Glutamatergic neuron (in vitro differentiated cells): Measurements from ENCODE around the gene HTRA3. TPM values are rescaled to one million over a fixed set of nuclear protein-coding genes. Genes with fewer than 3 reads are reported as not detected.

Experiments
- DNase-seq: peaks from one replicate; pipeline ENCODE4 v3.0.0; 2022
- H3K27ac Mint-ChIP-seq: one replicate; pipeline ENCODE4 v1.8.0; 2020; ENCODE audit warnings: mild to moderate bottlenecking, mixed read lengths, inconsistent platforms; ENCODE audit not compliant: unreplicated experiment
- H3K27me3 Mint-ChIP-seq: one replicate; pipeline ENCODE4 v1.8.0; 2020; ENCODE audit warnings: mild to moderate bottlenecking, moderate library complexity, mixed read lengths, inconsistent platforms; ENCODE audit not compliant: unreplicated experiment
- H3K36me3 Mint-ChIP-seq: one replicate; pipeline ENCODE4 v1.8.0; 2020; ENCODE audit warnings: mild to moderate bottlenecking, mixed read lengths, inconsistent platforms; ENCODE audit not compliant: unreplicated experiment
- H3K4me1 Mint-ChIP-seq: one replicate; pipeline ENCODE4 v1.8.0; 2020; ENCODE audit warnings: mild to moderate bottlenecking, low read depth, mixed read lengths, inconsistent platforms; ENCODE audit not compliant: unreplicated experiment
- H3K4me3 Mint-ChIP-seq: one replicate; pipeline ENCODE4 v1.8.0; 2020; ENCODE audit warnings: mild to moderate bottlenecking, mixed read lengths, inconsistent platforms; ENCODE audit not compliant: unreplicated experiment
- H3K9me3 Mint-ChIP-seq: one replicate; pipeline ENCODE4 v1.8.0; 2020; ENCODE audit warnings: mild to moderate bottlenecking, moderate library complexity, mixed read lengths, inconsistent platforms; ENCODE audit not compliant: unreplicated experiment
- total RNA-seq: library from RNA; stranded (reverse); fragmentation: NEBNext Ultra II Directional; extraction: Animal tissue kit (Norgen Biotek cat#: 25700); gene quantifications from one replicate; pipeline ENCODE4 v1.2.1, GENCODE V29; 2021; ENCODE audit not compliant: unreplicated experiment
- TF ChIP-seq, protein P1 (sequence below): fragments of 200-600 bp; sonication (generic); IDR thresholded peaks from one replicate; pipeline ENCODE4 v1.5.0; 2021; ENCODE audit not compliant: partially characterized antibody, unreplicated experiment

The HTRA3 gene
- total RNA-seq, 1 donor from 2014 or later, result 0.64 TPM

- peaks cover 3% of the 10 kb centered on the region for H3K9me3 Mint-ChIP-seq
- no peak overlapping the region for H3K27ac Mint-ChIP-seq
- TF ChIP-seq, protein P1, sequence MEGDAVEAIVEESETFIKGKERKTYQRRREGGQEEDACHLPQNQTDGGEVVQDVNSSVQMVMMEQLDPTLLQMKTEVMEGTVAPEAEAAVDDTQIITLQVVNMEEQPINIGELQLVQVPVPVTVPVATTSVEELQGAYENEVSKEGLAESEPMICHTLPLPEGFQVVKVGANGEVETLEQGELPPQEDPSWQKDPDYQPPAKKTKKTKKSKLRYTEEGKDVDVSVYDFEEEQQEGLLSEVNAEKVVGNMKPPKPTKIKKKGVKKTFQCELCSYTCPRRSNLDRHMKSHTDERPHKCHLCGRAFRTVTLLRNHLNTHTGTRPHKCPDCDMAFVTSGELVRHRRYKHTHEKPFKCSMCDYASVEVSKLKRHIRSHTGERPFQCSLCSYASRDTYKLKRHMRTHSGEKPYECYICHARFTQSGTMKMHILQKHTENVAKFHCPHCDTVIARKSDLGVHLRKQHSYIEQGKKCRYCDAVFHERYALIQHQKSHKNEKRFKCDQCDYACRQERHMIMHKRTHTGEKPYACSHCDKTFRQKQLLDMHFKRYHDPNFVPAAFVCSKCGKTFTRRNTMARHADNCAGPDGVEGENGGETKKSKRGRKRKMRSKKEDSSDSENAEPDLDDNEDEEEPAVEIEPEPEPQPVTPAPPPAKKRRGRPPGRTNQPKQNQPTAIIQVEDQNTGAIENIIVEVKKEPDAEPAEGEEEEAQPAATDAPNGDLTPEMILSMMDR, result no peak
- no peak overlapping the region for H3K4me3 Mint-ChIP-seq
- peaks cover 15% of the 10 kb centered on the region for H3K27me3 Mint-ChIP-seq
- H3K36me3 Mint-ChIP-seq, result no peaks in the 10 kb centered on the region
- peak; percentile 5 for DNase-seq
- peaks cover 9% of the 10 kb centered on the region for H3K4me1 Mint-ChIP-seq
Measured at GRCh38 chr4:8285976-8286718, 16.6 kb downstream of the HTRA3 start.

- peak; percentile 4 for DNase-seq
- Mint-ChIP-seq H3K4me3 (no peak overlapping the region), H3K9me3 (peaks cover 3% of the 10 kb centered on the region), H3K27me3 (peaks cover 17% of the 10 kb centered on the region), H3K36me3 (no peaks in the 10 kb centered on the region), H3K27ac (no peak overlapping the region), H3K4me1 (peaks cover 11% of the 10 kb centered on the region)
- TF ChIP-seq, protein P1, result no peak
Measured at GRCh38 chr4:8286719-8287342, 17.3 kb downstream of the HTRA3 start.

GRCh38 chr4:8287343-8288280 lies 18.1 kb downstream of the HTRA3 start:
- DNase-seq, result peak; percentile 5
- no peak overlapping the region for H3K27ac Mint-ChIP-seq
- no peak overlapping the region for H3K4me3 Mint-ChIP-seq
- H3K9me3 Mint-ChIP-seq, result peaks cover 4% of the 10 kb centered on the region
- peaks cover 8% of the 10 kb centered on the region for H3K4me1 Mint-ChIP-seq
- TF ChIP-seq, protein P1, result no peak
- peaks cover 17% of the 10 kb centered on the region for H3K27me3 Mint-ChIP-seq
- H3K36me3 Mint-ChIP-seq, result no peaks in the 10 kb centered on the region

- Mint-ChIP-seq H3K27me3 (peaks cover 15% of the 10 kb centered on the region), H3K27ac (no peak overlapping the region), H3K36me3 (no peaks in the 10 kb centered on the region), H3K4me3 (no peak overlapping the region), H3K9me3 (peaks cover 4% of the 10 kb centered on the region), H3K4me1 (peaks cover 2% of the 10 kb centered on the region)
- DNase-seq, result peak; percentile 5
- TF ChIP-seq, protein P1, result no peak
Measured at GRCh38 chr4:8289151-8289750, 19.7 kb downstream of the HTRA3 start.
